Measurements from ENCODE around the gene OTOG.

DNA sequence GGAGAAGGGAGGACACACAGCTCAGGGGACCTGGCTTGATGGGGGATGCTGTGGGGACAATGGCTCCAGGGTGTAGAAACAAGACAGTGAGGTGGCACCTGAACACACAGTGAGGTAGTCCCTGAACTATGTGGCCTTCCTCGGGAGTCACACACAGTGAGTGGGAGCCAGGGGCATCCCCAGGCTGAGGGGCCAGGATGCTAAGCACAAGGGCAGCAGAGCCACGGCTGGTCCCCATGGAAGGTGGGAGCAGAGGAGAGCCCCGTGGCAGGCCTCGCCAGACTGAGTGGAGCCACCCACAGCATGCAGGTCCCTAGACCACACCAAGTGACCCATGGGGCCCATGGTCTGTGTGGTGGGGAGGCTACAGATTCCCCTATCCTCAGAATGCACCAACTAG is 44.4 kb upstream of the OTOG start:
- TF ChIP-seq, protein P1, sequence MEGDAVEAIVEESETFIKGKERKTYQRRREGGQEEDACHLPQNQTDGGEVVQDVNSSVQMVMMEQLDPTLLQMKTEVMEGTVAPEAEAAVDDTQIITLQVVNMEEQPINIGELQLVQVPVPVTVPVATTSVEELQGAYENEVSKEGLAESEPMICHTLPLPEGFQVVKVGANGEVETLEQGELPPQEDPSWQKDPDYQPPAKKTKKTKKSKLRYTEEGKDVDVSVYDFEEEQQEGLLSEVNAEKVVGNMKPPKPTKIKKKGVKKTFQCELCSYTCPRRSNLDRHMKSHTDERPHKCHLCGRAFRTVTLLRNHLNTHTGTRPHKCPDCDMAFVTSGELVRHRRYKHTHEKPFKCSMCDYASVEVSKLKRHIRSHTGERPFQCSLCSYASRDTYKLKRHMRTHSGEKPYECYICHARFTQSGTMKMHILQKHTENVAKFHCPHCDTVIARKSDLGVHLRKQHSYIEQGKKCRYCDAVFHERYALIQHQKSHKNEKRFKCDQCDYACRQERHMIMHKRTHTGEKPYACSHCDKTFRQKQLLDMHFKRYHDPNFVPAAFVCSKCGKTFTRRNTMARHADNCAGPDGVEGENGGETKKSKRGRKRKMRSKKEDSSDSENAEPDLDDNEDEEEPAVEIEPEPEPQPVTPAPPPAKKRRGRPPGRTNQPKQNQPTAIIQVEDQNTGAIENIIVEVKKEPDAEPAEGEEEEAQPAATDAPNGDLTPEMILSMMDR (IDR thresholded peaks at IDR 0.05; ENCODE audit: insufficient read depth, low read length), result no peak
- TF ChIP-seq POLR2AphosphoS5 (IDR thresholded peaks at IDR 0.05; ENCODE audit: low read depth), result no peak

All from HL-60 (cell line).